ENCODE measurements around the gene ZNF362. TPM values are rescaled to one million over a fixed set of nuclear protein-coding genes. Genes with fewer than 3 reads are reported as not detected.

ZNF362 gene
- total and polyA plus RNA-seq, 2 of the 13 experiments (the other 11 are each of a cell fraction or from before 2014, with no cell fraction given) = 8.3 to 14.2 TPM

DNA sequence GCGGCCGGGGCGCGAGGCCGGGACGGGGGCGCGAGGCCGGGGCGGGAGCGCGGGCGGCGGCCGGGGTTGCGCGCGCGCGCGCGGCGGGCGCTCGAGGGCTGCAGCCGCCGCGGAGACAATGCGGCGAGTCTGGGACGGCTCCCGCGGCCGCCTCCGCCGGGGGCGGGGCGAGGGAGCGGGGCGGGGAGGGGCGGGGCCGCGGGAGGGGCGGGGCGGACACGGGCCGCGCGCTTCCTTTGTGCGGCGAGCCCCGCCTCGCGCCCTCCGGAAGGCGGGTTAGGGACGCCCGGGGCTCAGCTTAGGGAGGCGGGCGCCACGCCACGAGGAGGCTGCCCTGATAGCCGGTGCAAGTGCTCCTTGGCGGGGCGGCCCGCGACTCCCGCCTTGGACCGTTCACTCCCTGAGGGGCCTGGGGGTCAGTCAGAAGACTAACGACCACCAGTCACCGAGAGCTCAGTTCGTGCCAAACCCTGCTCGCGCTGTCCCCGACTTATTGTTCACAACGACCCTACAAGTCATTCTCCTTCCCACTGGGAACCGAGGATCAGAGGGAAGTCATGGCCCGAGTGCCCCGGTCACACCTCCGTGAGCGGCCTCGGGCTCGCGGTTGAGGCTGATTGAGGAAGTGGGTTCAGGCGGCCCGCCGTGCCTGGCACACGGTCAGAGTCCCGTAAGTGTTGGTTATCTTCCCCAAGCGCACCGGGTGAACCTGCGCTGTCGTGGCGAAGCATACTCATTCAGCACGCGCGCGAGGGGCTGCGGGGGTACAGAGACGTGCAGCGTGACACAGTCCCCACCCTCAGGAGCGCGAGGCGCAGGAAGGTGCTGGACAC is 93.7 kb downstream of the ZNF362 start (continued):
- TF ChIP-seq FOXJ3 (CRISPR knock-in tag; IDR thresholded peaks at IDR 0.05; ENCODE audit: borderline replicate concordance) (peak; percentile 29; the same call in 1 of the 2 replicates), HDAC1 (CRISPR knock-in tag; IDR thresholded peaks at IDR 0.05) (peak; percentile 44; the same call in 1 of the 2 replicates), ZNF564 (CRISPR knock-in tag; IDR thresholded peaks at IDR 0.05) (no peak; the same call in 1 of the 2 replicates), ZNF143 (CRISPR knock-in tag; IDR thresholded peaks at IDR 0.05) (peak; percentile 53; the same call in 1 of the 2 replicates), LCORL (IDR thresholded peaks at IDR 0.05) (no peak), LCORL (CRISPR knock-in tag; IDR thresholded peaks at IDR 0.05) (peak; percentile 73), KLF13 (CRISPR knock-in tag; IDR thresholded peaks at IDR 0.05) (no peak), RBM39 (IDR thresholded peaks at IDR 0.05; ENCODE audit: low read depth, low read length, poor library complexity, severe bottlenecking) (no peak)
- TF ChIP-seq, protein P1, sequence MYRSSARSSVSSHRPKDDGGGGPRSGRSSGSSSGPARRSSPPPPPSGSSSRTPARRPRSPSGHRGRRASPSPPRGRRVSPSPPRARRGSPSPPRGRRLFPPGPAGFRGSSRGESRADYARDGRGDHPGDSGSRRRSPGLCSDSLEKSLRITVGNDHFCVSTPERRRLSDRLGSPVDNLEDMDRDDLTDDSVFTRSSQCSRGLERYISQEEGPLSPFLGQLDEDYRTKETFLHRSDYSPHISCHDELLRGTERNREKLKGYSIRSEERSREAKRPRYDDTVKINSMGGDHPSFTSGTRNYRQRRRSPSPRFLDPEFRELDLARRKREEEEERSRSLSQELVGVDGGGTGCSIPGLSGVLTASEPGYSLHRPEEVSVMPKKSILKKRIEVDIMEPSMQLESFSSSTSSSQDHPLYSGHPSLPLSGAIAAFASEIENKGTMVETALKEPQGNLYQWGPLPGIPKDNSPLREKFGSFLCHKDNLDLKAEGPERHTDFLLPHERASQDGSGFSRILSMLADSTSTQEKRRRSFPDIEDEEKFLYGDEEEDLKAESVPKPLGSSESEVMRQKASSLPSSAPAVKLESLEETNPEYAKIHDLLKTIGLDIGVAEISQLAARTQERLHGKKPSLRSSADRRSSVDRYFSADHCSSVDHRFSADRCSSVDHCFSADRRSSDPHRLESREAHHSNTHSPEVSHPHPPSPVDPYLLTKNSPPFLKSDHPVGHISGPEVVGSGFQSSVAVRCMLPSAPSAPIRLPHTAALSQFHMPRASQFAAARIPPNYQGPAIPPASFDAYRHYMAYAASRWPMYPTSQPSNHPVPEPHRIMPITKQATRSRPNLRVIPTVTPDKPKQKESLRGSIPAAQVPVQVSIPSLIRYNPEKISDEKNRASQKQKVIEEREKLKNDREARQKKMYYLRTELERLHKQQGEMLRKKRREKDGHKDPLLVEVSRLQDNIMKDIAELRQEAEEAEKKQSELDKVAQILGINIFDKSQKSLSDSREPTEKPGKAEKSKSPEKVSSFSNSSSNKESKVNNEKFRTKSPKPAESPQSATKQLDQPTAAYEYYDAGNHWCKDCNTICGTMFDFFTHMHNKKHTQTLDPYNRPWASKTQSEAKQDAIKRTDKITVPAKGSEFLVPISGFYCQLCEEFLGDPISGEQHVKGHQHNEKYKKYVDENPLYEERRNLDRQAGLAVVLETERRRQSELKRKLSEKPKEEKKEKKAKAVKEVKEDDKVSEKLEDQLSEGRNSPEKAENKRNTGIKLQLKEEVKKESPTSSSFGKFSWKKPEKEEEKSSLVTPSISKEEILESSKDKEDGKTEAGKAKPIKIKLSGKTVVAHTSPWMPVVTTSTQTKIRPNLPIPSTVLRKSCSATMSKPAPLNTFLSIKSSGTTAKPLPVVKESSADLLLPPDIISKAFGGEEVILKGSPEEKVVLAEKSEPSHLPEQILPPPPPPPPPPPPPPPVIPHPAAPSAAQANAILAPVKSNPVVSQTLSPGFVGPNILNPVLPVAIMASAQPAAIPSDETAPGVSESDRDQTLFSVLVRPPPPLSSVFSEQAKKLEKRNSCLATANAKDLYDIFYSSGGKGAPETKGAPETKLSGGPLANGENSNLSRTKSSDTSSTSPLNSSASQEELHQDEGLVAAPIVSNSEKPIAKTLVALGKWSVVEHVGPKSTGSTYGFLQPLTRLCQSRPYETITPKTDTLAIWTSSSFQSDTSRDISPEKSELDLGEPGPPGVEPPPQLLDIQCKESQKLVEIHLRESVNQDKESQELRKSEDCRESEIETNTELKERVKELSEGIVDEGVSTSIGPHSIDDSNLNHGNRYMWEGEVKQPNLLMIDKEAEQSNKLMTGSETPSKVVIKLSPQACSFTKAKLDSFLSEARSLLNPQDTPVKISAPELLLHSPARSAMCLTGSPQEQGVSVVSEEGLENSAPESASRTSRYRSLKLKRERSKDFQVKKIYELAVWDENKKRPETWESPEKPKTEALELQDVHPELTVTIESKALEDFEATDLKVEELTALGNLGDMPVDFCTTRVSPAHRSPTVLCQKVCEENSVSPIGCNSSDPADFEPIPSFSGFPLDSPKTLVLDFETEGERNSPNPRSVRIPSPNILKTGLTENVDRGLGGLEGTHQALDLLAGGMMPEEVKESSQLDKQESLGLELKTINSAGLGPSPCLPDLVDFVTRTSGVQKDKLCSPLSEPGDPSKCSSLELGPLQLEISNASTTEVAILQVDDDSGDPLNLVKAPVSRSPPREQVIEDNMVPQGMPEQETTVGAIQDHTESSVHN (CRISPR knock-in tag; IDR thresholded peaks at IDR 0.05) = peak; percentile 42; the same call in 1 of the 2 replicates
- TF ChIP-seq, protein P2, sequence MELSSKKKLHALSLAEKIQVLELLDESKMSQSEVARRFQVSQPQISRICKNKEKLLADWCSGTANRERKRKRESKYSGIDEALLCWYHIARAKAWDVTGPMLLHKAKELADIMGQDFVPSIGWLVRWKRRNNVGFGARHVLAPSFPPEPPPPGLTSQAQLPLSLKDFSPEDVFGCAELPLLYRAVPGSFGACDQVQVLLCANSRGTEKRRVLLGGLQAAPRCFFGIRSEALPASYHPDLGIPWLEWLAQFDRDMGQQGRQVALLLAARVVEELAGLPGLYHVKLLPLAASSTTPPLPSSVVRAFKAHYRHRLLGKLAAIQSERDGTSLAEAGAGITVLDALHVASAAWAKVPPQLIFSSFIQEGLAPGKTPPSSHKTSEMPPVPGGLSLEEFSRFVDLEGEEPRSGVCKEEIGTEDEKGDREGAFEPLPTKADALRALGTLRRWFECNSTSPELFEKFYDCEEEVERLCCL (CRISPR knock-in tag; IDR thresholded peaks at IDR 0.05; ENCODE audit: borderline replicate concordance) = 0 out of 2 replicates have a peak, but pooled peaks have one; percentile 62
- TF ChIP-seq, protein P3, sequence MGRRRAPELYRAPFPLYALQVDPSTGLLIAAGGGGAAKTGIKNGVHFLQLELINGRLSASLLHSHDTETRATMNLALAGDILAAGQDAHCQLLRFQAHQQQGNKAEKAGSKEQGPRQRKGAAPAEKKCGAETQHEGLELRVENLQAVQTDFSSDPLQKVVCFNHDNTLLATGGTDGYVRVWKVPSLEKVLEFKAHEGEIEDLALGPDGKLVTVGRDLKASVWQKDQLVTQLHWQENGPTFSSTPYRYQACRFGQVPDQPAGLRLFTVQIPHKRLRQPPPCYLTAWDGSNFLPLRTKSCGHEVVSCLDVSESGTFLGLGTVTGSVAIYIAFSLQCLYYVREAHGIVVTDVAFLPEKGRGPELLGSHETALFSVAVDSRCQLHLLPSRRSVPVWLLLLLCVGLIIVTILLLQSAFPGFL (CRISPR knock-in tag; IDR thresholded peaks at IDR 0.05) = no peak

All from HepG2 (cell line).